Tibial artery (tissue), 4 donors: ENCODE measurements around the gene TCP1.

ENCODE experiments used
- DNase-seq, 2 donors: peaks; one replicate each; pipeline ENCODE4 v3.0.0-alpha.2; 2019
- H3K27ac ChIP-seq, 2 donors: fragments of 200-600 bp; sonication (generic) in 1 of 2; 1 replicate in 1 of 2; 2 replicates in 1 of 2; pipeline ENCODE4 v1.5.1; 2018 to 2019; ENCODE audit warnings: mild to moderate bottlenecking in 1 of 2
- H3K27me3 ChIP-seq, 2 donors: fragments of 200-600 bp; sonication (generic) in 1 of 2; one replicate each; pipeline versions ENCODE4 v1.5.1 to v1.6.0; 2016 to 2019
- H3K36me3 ChIP-seq, 3 donors: fragments of 200-600 bp; sonication (generic) in 2 of 3; one replicate each; pipeline ENCODE4 v1.5.1; 2016 to 2019; ENCODE audit warnings: mild to moderate bottlenecking in 2 of 3
- H3K4me1 ChIP-seq, 4 donors: fragments of 200-600 bp; sonication (generic) in 2 of 4; 1 replicate in 3 of 4; 2 replicates in 1 of 4; pipeline ENCODE4 v1.5.1; 2016 to 2019
- H3K4me3 ChIP-seq, 2 donors: fragments of 200-600 bp; sonication (generic) in 1 of 2; 1 replicate in 1 of 2; 2 replicates in 1 of 2; pipeline ENCODE4 v1.5.1; 2018 to 2019; ENCODE audit warnings: mild to moderate bottlenecking in 2 of 2
- H3K9me3 ChIP-seq, 3 donors: fragments of 200-600 bp; sonication (generic) in 1 of 3; one replicate each; pipeline ENCODE4 v1.5.1; 2016 to 2019
- CTCF ChIP-seq, 2 experiments: fragments of 200-600 bp in 1 of 2; fragments of 450-650 bp in 1 of 2; IDR thresholded peaks; one replicate each; pipeline ENCODE4 v1.5.1; 2017 to 2019; ENCODE audit warnings: antibody characterized with exemption in 2 of 2, mild to moderate bottlenecking in 1 of 2, moderate library complexity in 1 of 2
- intact Hi-C: fragments of 100-400 bp; cut with DNase I; formaldehyde crosslinking; loops from one replicate; pipeline ENCODE4 v1.15.0; 2023; ENCODE audit warnings: low total_unique reads

Gene TCP1

DNA sequence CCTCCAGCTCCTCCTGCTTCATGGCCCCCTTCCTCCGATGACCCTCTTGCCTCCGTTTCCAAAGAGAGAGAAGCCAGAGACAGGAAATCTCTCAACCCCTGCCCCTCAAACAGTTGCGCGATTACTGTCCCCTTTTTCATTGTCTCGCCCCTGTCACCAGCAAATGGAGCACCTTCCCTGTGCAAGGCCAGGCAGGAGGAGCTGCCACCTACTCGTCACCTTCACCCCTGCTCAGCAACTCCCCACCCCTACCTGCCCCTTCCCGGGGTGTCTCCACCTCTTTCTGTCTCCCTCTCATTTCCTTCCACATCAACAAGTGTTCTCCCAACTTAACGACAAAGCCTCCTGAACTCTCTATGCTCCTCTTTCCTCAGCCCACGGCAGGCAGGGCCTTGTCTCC lies 24.4 kb upstream of the TCP1 start:
- H3K27ac ChIP-seq, result no peak overlapping the region
- no peak for DNase-seq
- H3K9me3 ChIP-seq, result no peaks in the 10 kb centered on the region
- no peaks in the 10 kb centered on the region for H3K27me3 ChIP-seq
- TF ChIP-seq CTCF (IDR thresholded peaks at IDR 0.05), result no peak
- no peaks in the 10 kb centered on the region for H3K4me1 ChIP-seq
- peaks cover 0 to under 1% (median 0%) of the 10 kb centered on the region in 3 donors for H3K36me3 ChIP-seq
- intact Hi-C loops, result no loop called here
- H3K4me3 ChIP-seq, result no peak overlapping the region

DNA sequence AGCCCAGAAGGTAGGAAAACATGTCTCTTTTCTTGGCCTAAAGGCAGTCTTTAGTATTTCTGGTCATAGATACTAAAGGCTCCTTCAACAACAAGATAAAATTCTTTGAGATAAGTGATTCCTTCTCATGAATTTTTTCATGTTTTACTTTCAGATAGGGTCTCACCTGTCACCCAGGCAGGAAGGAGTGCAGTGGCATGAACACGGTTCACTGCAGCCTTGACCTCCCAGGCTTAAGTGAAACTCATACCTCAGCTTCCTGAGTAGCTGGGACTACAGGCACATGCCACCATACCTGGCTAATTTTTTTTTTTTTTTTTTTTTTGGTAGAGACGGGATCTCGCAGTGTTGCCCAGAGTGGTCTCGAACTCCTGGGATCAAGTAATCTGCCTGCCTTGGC lies 19.7 kb upstream of the TCP1 start:
- Histone ChIP-seq H3K4me3 (no peak overlapping the region), H3K4me1 (no peaks in the 10 kb centered on the region), H3K27me3 (no peaks in the 10 kb centered on the region), H3K36me3 (no peaks in the 10 kb centered on the region), H3K27ac (no peak overlapping the region), H3K9me3 (no peaks in the 10 kb centered on the region)
- intact Hi-C loops, result no loop called here
- DNase-seq, result no peak
- no peak for TF ChIP-seq CTCF (IDR thresholded peaks at IDR 0.05)

GRCh38 chr6:159808647-159809046 lies 19.2 kb upstream of the TCP1 start:
- peak in 1 of 2 donors; percentile 15 for DNase-seq
- intact Hi-C loops, result no loop called here
- no peaks in the 10 kb centered on the region for H3K9me3 ChIP-seq
- no peak overlapping the region for H3K27ac ChIP-seq
- H3K36me3 ChIP-seq, result no peaks in the 10 kb centered on the region
- H3K4me1 ChIP-seq, result no peaks in the 10 kb centered on the region
- TF ChIP-seq CTCF (IDR thresholded peaks at IDR 0.05), result no peak
- H3K4me3 ChIP-seq, result no peak overlapping the region
- H3K27me3 ChIP-seq, result no peaks in the 10 kb centered on the region

DNA sequence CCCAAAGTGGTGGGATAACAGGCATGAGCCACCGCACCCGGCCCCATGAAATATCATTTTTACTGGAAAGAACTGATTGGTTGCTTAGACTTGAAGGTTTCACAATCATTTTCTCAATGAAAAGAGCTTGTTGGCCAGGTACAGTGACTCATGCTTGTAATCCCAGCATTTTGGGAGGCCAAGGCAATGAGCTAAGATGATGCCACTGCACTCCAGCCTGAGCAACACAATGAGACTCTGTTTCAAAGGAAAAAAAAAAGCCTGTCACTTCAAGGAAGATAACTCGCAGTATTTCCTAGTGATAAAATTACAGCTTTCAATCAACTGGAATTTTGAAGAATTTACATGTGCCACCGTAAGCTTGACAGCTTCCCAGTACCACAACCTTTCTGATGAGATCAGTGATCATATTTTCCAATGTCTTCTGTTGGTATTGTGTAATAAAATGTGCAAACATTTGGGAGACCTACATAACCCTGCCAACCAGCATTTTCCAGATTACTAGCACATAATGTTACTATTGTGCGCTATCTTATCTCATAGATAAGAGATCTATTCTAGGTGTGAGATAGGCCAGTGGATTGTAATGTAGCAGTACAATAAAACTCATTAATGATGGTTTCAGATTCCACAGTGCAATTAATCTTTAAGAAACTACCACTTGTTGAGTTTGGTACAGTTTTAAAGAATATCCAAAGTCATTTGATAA lies 17.9 kb upstream of the TCP1 start:
- Histone ChIP-seq H3K4me3 (no peak overlapping the region), H3K27me3 (no peaks in the 10 kb centered on the region), H3K27ac (no peak overlapping the region), H3K4me1 (no peaks in the 10 kb centered on the region), H3K9me3 (no peaks in the 10 kb centered on the region), H3K36me3 (no peaks in the 10 kb centered on the region)
- DNase-seq, result no peak
- TF ChIP-seq CTCF (IDR thresholded peaks at IDR 0.05), result no peak
- intact Hi-C loops, result no loop called here

DNA sequence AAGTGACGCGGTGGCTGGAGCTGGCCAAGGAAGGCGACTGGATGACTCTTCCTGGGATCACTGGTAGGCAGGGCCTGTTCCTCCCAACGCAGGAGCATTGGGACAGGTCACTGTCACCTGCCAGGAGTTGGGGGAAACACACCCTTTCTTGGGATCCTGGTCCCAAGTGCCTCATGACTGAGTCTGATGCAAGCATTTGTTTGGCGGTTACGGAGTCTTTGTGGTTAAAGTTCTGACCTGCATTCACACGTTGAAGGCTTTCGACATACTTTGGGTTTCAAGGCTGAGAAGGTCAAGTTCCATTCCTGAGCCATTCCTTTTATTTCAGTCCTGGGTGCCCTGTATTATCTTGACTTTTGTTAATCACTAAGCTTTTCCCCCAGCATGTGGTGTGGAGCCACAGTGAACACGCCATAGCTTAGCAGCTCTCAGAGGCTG lies 16.6 kb upstream of the TCP1 start:
- no peak for DNase-seq
- intact Hi-C loops, result no loop called here
- H3K9me3 ChIP-seq, result no peaks in the 10 kb centered on the region
- no peak for TF ChIP-seq CTCF (IDR thresholded peaks at IDR 0.05)
- H3K4me3 ChIP-seq, result no peak overlapping the region
- H3K36me3 ChIP-seq, result no peaks in the 10 kb centered on the region
- H3K4me1 ChIP-seq, result no peaks in the 10 kb centered on the region
- H3K27ac ChIP-seq, result no peak overlapping the region
- no peaks in the 10 kb centered on the region for H3K27me3 ChIP-seq
